ENCODE measurements around the gene NRP1. TPM values are rescaled to one million over a fixed set of nuclear protein-coding genes. Genes with fewer than 3 reads are reported as not detected.

NRP1 gene
- total RNA-seq, 1 donor: 197 TPM

- DNase-seq (ENCODE audit: low read depth): no peak
- TF ChIP-seq CTCF (IDR thresholded peaks at IDR 0.05; ENCODE audit: insufficient read depth, low read depth, low read length): no peak
Measured at GRCh38 chr10:33133557-33133956, 200.9 kb downstream of the NRP1 start.

GRCh38 chr10:33132626-33133025, 201.8 kb downstream of the NRP1 start:
- no peak overlapping the region for H3K4me3 ChIP-seq (ENCODE audit: low read depth, low read length)
- DNase-seq (ENCODE audit: low read depth): no peak
- peak; percentile 17 for TF ChIP-seq CTCF (IDR thresholded peaks at IDR 0.05; ENCODE audit: insufficient read depth, low read depth, low read length)

More at GRCh38 chr10:33133557-33133956, 200.9 kb downstream of the NRP1 start:
- no peak overlapping the region for H3K4me3 ChIP-seq (ENCODE audit: low read depth, low read length)

GRCh38 chr10:33129996-33130386, 204.5 kb downstream of the NRP1 start:
- TF ChIP-seq CTCF (IDR thresholded peaks at IDR 0.05; ENCODE audit: insufficient read depth, low read depth, low read length): no peak
- no peak overlapping the region for H3K4me3 ChIP-seq (ENCODE audit: low read depth, low read length)
- peak; percentile 91 for DNase-seq (ENCODE audit: low read depth)

- H3K4me3 ChIP-seq (ENCODE audit: low read depth, low read length): no peak overlapping the region
- DNase-seq (ENCODE audit: low read depth): peak; percentile 92
- TF ChIP-seq CTCF (IDR thresholded peaks at IDR 0.05; ENCODE audit: insufficient read depth, low read depth, low read length): no peak
Measured at GRCh38 chr10:33129141-33129995, 205.1 kb downstream of the NRP1 start.

GRCh38 chr10:33127622-33128021, 206.8 kb downstream of the NRP1 start:
- H3K4me3 ChIP-seq (ENCODE audit: low read depth, low read length): no peak overlapping the region
- TF ChIP-seq CTCF (IDR thresholded peaks at IDR 0.05; ENCODE audit: insufficient read depth, low read depth, low read length): no peak
- no peak for DNase-seq (ENCODE audit: low read depth)

Small RNAs within 50 kb of the gene (small RNA-seq; reads per million reads assigned to genes)
- gene AL353600.1 (not detected), gene RN7SL398P (not detected)
